ENCODE measurements around the gene RPS2.
"Not testable (repeated sequence)": the region's sequence is repeated elsewhere in the genome, so short reads cannot be mapped to it uniquely, and the experiment has no call there.

RPS2 gene

GRCh38 chr16:1926271-1926670, 38.4 kb downstream of the RPS2 start:
- peaks cover 38% of the 10 kb centered on the region for H3K27me3 ChIP-seq
- H3K4me3 ChIP-seq (ENCODE audit: low read depth in 1 of 2, low read length in 1 of 2) = no peak overlapping the region
- H3K36me3 ChIP-seq = no peaks in the 10 kb centered on the region
- H3K9me3 ChIP-seq = no peaks in the 10 kb centered on the region
- no peak for TF ChIP-seq CTCF (IDR thresholded peaks at IDR 0.05)
- peaks cover 23% of the 10 kb centered on the region in 2 experiments for H3K4me1 ChIP-seq (ENCODE audit: control insufficient read depth in 1 of 2, insufficient read depth in 1 of 2, low read depth in 1 of 2, low read length in 1 of 2)
- no peak overlapping the region for H3K27ac ChIP-seq

GRCh38 chr16:1924095-1924494, 40.5 kb downstream of the RPS2 start:
- Histone ChIP-seq H3K27ac (no peak overlapping the region), H3K9me3 (no peaks in the 10 kb centered on the region), H3K4me1 (ENCODE audit: control insufficient read depth in 1 of 2, insufficient read depth in 1 of 2, low read depth in 1 of 2, low read length in 1 of 2) (peaks cover under 1 to 6% of the 10 kb centered on the region in 2 experiments), H3K36me3 (no peaks in the 10 kb centered on the region), H3K4me3 (ENCODE audit: low read depth in 1 of 2, low read length in 1 of 2) (no peak overlapping the region), H3K27me3 (peaks cover 60% of the 10 kb centered on the region)
- no peak for TF ChIP-seq CTCF (IDR thresholded peaks at IDR 0.05)

- peak; percentile 11 for TF ChIP-seq CTCF (IDR thresholded peaks at IDR 0.05)
- no peaks in the 10 kb centered on the region for H3K9me3 ChIP-seq
- no peaks in the 10 kb centered on the region for H3K4me1 ChIP-seq (ENCODE audit: control insufficient read depth in 1 of 2, insufficient read depth in 1 of 2, low read depth in 1 of 2, low read length in 1 of 2)
- H3K36me3 ChIP-seq = no peaks in the 10 kb centered on the region
- H3K27ac ChIP-seq = no peak overlapping the region
- peaks cover 66% of the 10 kb centered on the region for H3K27me3 ChIP-seq
- H3K4me3 ChIP-seq (ENCODE audit: low read depth in 1 of 2, low read length in 1 of 2) = no peak overlapping the region
Observed at GRCh38 chr16:1923299-1924034, 41.2 kb downstream of the RPS2 start.

- no peaks in the 10 kb centered on the region for H3K9me3 ChIP-seq
- H3K4me1 ChIP-seq (ENCODE audit: control insufficient read depth in 1 of 2, insufficient read depth in 1 of 2, low read depth in 1 of 2, low read length in 1 of 2) = no peaks in the 10 kb centered on the region
- H3K4me3 ChIP-seq (ENCODE audit: low read depth in 1 of 2, low read length in 1 of 2) = no peak overlapping the region
- no peak for TF ChIP-seq CTCF (IDR thresholded peaks at IDR 0.05)
- H3K27me3 ChIP-seq = peaks cover 77% of the 10 kb centered on the region
- no peak overlapping the region for H3K27ac ChIP-seq
- no peaks in the 10 kb centered on the region for H3K36me3 ChIP-seq
Observed at GRCh38 chr16:1922357-1922756, 42.3 kb downstream of the RPS2 start.

GRCh38 chr16:1920727-1921171, 43.9 kb downstream of the RPS2 start:
- H3K27ac ChIP-seq = no peak overlapping the region
- no peak for TF ChIP-seq CTCF (IDR thresholded peaks at IDR 0.05)
- H3K4me1 ChIP-seq (ENCODE audit: control insufficient read depth in 1 of 2, insufficient read depth in 1 of 2, low read depth in 1 of 2, low read length in 1 of 2) = no peaks in the 10 kb centered on the region
- H3K36me3 ChIP-seq = no peaks in the 10 kb centered on the region
- H3K9me3 ChIP-seq = no peaks in the 10 kb centered on the region
- H3K27me3 ChIP-seq = peaks cover 93% of the 10 kb centered on the region
- no peak overlapping the region for H3K4me3 ChIP-seq (ENCODE audit: low read depth in 1 of 2, low read length in 1 of 2)

- not testable (repeated sequence) for H3K36me3 ChIP-seq; H3K27ac ChIP-seq; H3K9me3 ChIP-seq; H3K4me1 ChIP-seq (ENCODE audit: control insufficient read depth in 1 of 2, insufficient read depth in 1 of 2, low read depth in 1 of 2, low read length in 1 of 2); H3K4me3 ChIP-seq (ENCODE audit: low read depth in 1 of 2, low read length in 1 of 2)
- peaks cover 99% of the 10 kb centered on the region for H3K27me3 ChIP-seq
Observed at GRCh38 chr16:1920122-1920521, 44.5 kb downstream of the RPS2 start.

All from neutrophil (primary cell).